ENCODE results near the gene KANK3. TPM values are rescaled to one million over a fixed set of nuclear protein-coding genes. Genes with fewer than 3 reads are reported as not detected.

KANK3 gene
- total and polyA plus RNA-seq, 9 of the 15 experiments (the other 6 are each of a cell fraction or from before 2014, with no cell fraction given) = 0.03 to 0.40 (median 0.08) TPM; not detected in 6

- ATAC-seq = peak; percentile 96
- TF ChIP-seq RAD21 (CRISPR knock-in tag; conservative IDR thresholded peaks at IDR 0.05 in 1 of 2, IDR thresholded peaks at IDR 0.05 in 1 of 2) (no peak), ZNF695 (CRISPR knock-in tag; IDR thresholded peaks at IDR 0.05) (no peak), PBX2 (CRISPR knock-in tag; IDR thresholded peaks at IDR 0.05; ENCODE audit: low read depth) (peak; percentile 92; the same call in 1 of the 2 replicates), PBX2 (tag; conservative IDR thresholded peaks at IDR 0.05; ENCODE audit: low read depth) (peak; percentile 100), CREM (IDR thresholded peaks at IDR 0.05; ENCODE audit: low read depth) (peak; percentile 99), MBD2 (IDR thresholded peaks at IDR 0.05; ENCODE audit: borderline replicate concordance, low read depth) (peak; percentile 99), XRCC5 (IDR thresholded peaks at IDR 0.05; ENCODE audit: low read depth, low read length) (0 out of 2 replicates have a peak, but pooled peaks have one; percentile 29), NFXL1 (CRISPR knock-in tag; IDR thresholded peaks at IDR 0.05) (no peak), NR3C1 (CRISPR knock-in tag; IDR thresholded peaks at IDR 0.05) (no peak), PREB (CRISPR knock-in tag; IDR thresholded peaks at IDR 0.05) (0 out of 2 replicates have a peak, but pooled peaks have one; percentile 31), CEBPZ (IDR thresholded peaks at IDR 0.05; ENCODE audit: borderline replicate concordance, low read depth, low read length) (peak; percentile 97), NR2C2 (CRISPR knock-in tag; IDR thresholded peaks at IDR 0.05) (0 out of 2 replicates have a peak, but pooled peaks have one; percentile 16), NR2C2 (tag; IDR thresholded peaks at IDR 0.05) (peak; percentile 94), PTTG1 (tag; IDR thresholded peaks at IDR 0.05; ENCODE audit: low read depth) (no peak)
Measured at GRCh38 chr19:8389891-8390616, 47.0 kb upstream of the KANK3 start, which contains the start of gene RAB11B. Gene RAB11B (plus strand): TSS chr19:8390360. CDS start chr19:8390417, 57 bp downstream.

More at GRCh38 chr19:8389891-8390616, 47.0 kb upstream of the KANK3 start, which contains the start of gene RAB11B:
- H2AFZ ChIP-seq (ENCODE audit: low read depth, low read length) = peak within 1 kb of the TSS; percentile 85
- peak; percentile 100 for FAIRE-seq
- POLR2A ChIA-PET = interaction anchor here (0.6 to 2.2 kb wide), 19 partner anchors 9 to 397 kb away, joined by 3 to 18 read pairs (median 4); partner anchors contain the start of genes HNRNPM, MARCHF2, NDUFA7 and RPS28
- peaks cover 4% of the 10 kb centered on the region for H3K9me3 ChIP-seq (replicated peaks; ENCODE audit: control insufficient read depth, insufficient read depth, low read depth, low read length)
- no peaks in the 10 kb centered on the region for H3K27me3 ChIP-seq (ENCODE audit: control insufficient read depth in 2 of 2, insufficient read depth in 2 of 2, low read length in 2 of 2)
- no TSS peak for BruUV-seq (replicated peaks)
- H3K9me1 ChIP-seq (ENCODE audit: control insufficient read depth, insufficient read depth, low read length) = no peaks in the 10 kb centered on the region
- in situ Hi-C loops (cut with MboI) = no loop called here
- peaks cover 17% of the 10 kb centered on the region for H4K20me1 ChIP-seq (replicated peaks; ENCODE audit: control insufficient read depth, insufficient read depth, low read length)
- peaks cover 36% of the 10 kb centered on the region for H3K79me2 ChIP-seq (ENCODE audit: control insufficient read depth, insufficient read depth, low read length)
- 0 out of 3 replicates have a peak, but pooled peaks cover 4% of the 10 kb centered on the region for H3K36me3 ChIP-seq (ENCODE audit: control insufficient read depth, insufficient read depth, low read length)
- intact Hi-C loops (cut with micrococcal nuclease) = no loop called here
- under 1% methylated on average over 57 of the region's 70 CpGs for WGBS (ENCODE audit: insufficient coverage, low coverage, missing lambda C conversion rate)
- H3K9ac ChIP-seq (ENCODE audit: insufficient read depth in 1 of 2, low read depth in 2 of 2, low read length in 2 of 2) = peak within 1 kb of the TSS; percentile 98 to 99
- H3K27ac ChIP-seq (ENCODE audit: extremely low read depth, low read depth, low read length) = peak within 1 kb of the TSS; percentile 94
- peak; percentile 90 to 100 (median 95) for DNase-seq (ENCODE audit: extremely low read depth in 1 of 4, low spot score in 3 of 4)
- peak within 1 kb of the TSS; percentile 67 for H3K4me3 ChIP-seq
- CTCF ChIA-PET (ENCODE audit: low intra/inter-chr PET ratio) = no interaction called here
- H3K4me1 ChIP-seq (replicated peaks in 1 of 2; ENCODE audit: control insufficient read depth in 2 of 2, insufficient read depth in 2 of 2, low read length in 2 of 2) = peaks cover 17 to 37% of the 10 kb centered on the region in 2 experiments; a peak in 4 of 5 replicates
- H3K4me2 ChIP-seq (ENCODE audit: insufficient read depth, low read length) = peak within 1 kb of the TSS; percentile 77

Data from K562 (cell line).